H9 (cell line): Measurements from ENCODE around the gene BRMS1. TPM values are rescaled to one million over a fixed set of nuclear protein-coding genes. Genes with fewer than 3 reads are reported as not detected.

Experiments
- DNase-seq: peaks from one replicate; pipeline ENCODE4 v3.0.0-alpha.2; 2017
- H2AFZ ChIP-seq: one replicate; pipeline ENCODE4 v1.6.1; 2013; ENCODE audit warnings: mild to moderate bottlenecking, low read length, control low read depth, moderate library complexity
- H2AK5ac ChIP-seq: 2 replicates; pipeline ENCODE4 v1.6.1; 2013; ENCODE audit warnings: low read length, control low read depth, mixed read lengths; ENCODE audit not compliant: insufficient read length
- H2BK120ac ChIP-seq: one replicate; pipeline ENCODE4 v1.6.1; 2013; ENCODE audit warnings: low read depth, mild to moderate bottlenecking, low read length, control low read depth, inconsistent platforms; ENCODE audit not compliant: poor library complexity, severe bottlenecking
- H2BK12ac ChIP-seq: 2 replicates; pipeline ENCODE4 v1.6.1; 2013; ENCODE audit warnings: low read length, control low read depth, mixed read lengths, low read depth; ENCODE audit not compliant: insufficient read length
- H2BK15ac ChIP-seq: 2 replicates; pipeline ENCODE4 v1.6.1; 2013; ENCODE audit warnings: low read depth, low read length, control low read depth
- H2BK20ac ChIP-seq: one replicate; pipeline ENCODE4 v1.6.1; 2013; ENCODE audit warnings: low read depth, mild to moderate bottlenecking, low read length, control low read depth, inconsistent platforms; ENCODE audit not compliant: poor library complexity, severe bottlenecking
- H2BK5ac ChIP-seq: 2 replicates; pipeline ENCODE4 v1.6.1; 2013; ENCODE audit warnings: low read length, control low read depth, mixed read lengths; ENCODE audit not compliant: insufficient read length
- H3K14ac ChIP-seq: 2 replicates; pipeline ENCODE4 v1.6.1; 2013; ENCODE audit warnings: low read length, control low read depth; ENCODE audit not compliant: insufficient read depth
- H3K18ac ChIP-seq: 2 replicates; pipeline ENCODE4 v1.6.1; 2013; ENCODE audit warnings: low read depth, mild to moderate bottlenecking, mixed read lengths, low read length, control low read depth; ENCODE audit not compliant: insufficient read length
- H3K23ac ChIP-seq: 2 replicates; pipeline ENCODE4 v1.6.1; 2013; ENCODE audit warnings: low read length, control low read depth, mixed read lengths, low read depth; ENCODE audit not compliant: insufficient read length
- H3K23me2 ChIP-seq: 2 replicates; pipeline ENCODE4 v1.6.1; 2013; ENCODE audit warnings: low read depth, mild to moderate bottlenecking, mixed read lengths, low read length, control low read depth; ENCODE audit not compliant: insufficient read length, poor library complexity, severe bottlenecking
- H3K27ac ChIP-seq: 2 replicates; pipeline ENCODE4 v1.5.1; 2013; ENCODE audit warnings: low read length, control low read depth, mixed read lengths, low read depth; ENCODE audit not compliant: insufficient read length
- H3K27me3 ChIP-seq: 2 replicates; pipeline ENCODE4 v1.6.1; 2013; ENCODE audit warnings: low read length, control low read depth, inconsistent platforms; ENCODE audit not compliant: insufficient read depth
- H3K4ac ChIP-seq: 2 replicates; pipeline ENCODE4 v1.6.1; 2013; ENCODE audit warnings: low read depth, mild to moderate bottlenecking, control low read depth, inconsistent platforms, low read length, moderate library complexity
- H3K4me1 ChIP-seq: 2 replicates; pipeline ENCODE4 v1.6.1; 2013; ENCODE audit warnings: low read length, control low read depth, inconsistent platforms; ENCODE audit not compliant: insufficient read depth
- H3K4me2 ChIP-seq: 2 replicates; pipeline ENCODE4 v1.6.1; 2013; ENCODE audit warnings: low read length, control low read depth, mixed read lengths; ENCODE audit not compliant: insufficient read length, insufficient read depth
- H3K56ac ChIP-seq: 2 replicates; pipeline ENCODE4 v1.6.1; 2013; ENCODE audit warnings: low read depth, mild to moderate bottlenecking, mixed read lengths, low read length, control low read depth; ENCODE audit not compliant: insufficient read length
- H3K79me1 ChIP-seq: 2 replicates; pipeline ENCODE4 v1.6.1; 2013; ENCODE audit warnings: low read depth, mild to moderate bottlenecking, moderate library complexity, low read length, control low read depth, inconsistent platforms; ENCODE audit not compliant: insufficient read depth, poor library complexity, severe bottlenecking
- H3K79me2 ChIP-seq: 2 replicates; pipeline ENCODE4 v1.6.1; 2013; ENCODE audit warnings: low read length, control low read depth, inconsistent platforms; ENCODE audit not compliant: insufficient read depth
- H3K9ac ChIP-seq: 2 replicates; pipeline ENCODE4 v1.6.1; 2013; ENCODE audit warnings: low read length, control low read depth, mixed read lengths; ENCODE audit not compliant: insufficient read length; ENCODE audit errors: extremely low read depth
- H3K9me3 ChIP-seq: one replicate; pipeline ENCODE4 v1.6.1; 2013; ENCODE audit warnings: low read depth, low read length, inconsistent platforms; ENCODE audit not compliant: control insufficient read depth
- H3T11ph ChIP-seq: one replicate; pipeline ENCODE4 v1.6.1; 2013; ENCODE audit warnings: mild to moderate bottlenecking, low read length, control low read depth, inconsistent platforms
- H4K20me1 ChIP-seq: one replicate; pipeline ENCODE4 v1.6.1; 2013; ENCODE audit not compliant: control insufficient read depth, insufficient read length, insufficient read depth
- H4K5ac ChIP-seq: 2 replicates; pipeline ENCODE4 v1.6.1; 2013; ENCODE audit warnings: low read depth, mild to moderate bottlenecking, mixed read lengths, low read length, control low read depth; ENCODE audit not compliant: insufficient read length
- H4K8ac ChIP-seq: replicated peaks from 2 replicates; pipeline ENCODE4 v1.6.1; 2013; ENCODE audit warnings: low read length, control low read depth, mixed read lengths, low read depth; ENCODE audit not compliant: insufficient read length
- H4K91ac ChIP-seq: 2 replicates; pipeline ENCODE4 v1.6.1; 2013; ENCODE audit warnings: low read depth, mild to moderate bottlenecking, moderate library complexity, mixed read lengths, low read length, control low read depth; ENCODE audit not compliant: insufficient read length
- H3K27ac Mint-ChIP-seq, 3 experiments: 2 replicates in 2 of 3; 3 replicates in 1 of 3; pipeline ENCODE4 v1.8.0; 2020 to 2021; ENCODE audit warnings: mixed read lengths in 3 of 3, mild to moderate bottlenecking in 1 of 3, moderate library complexity in 1 of 3
- H3K27me3 Mint-ChIP-seq: 2 replicates; pipeline ENCODE4 v1.8.0; 2021; ENCODE audit warnings: low read depth, mild to moderate bottlenecking, moderate library complexity, mixed read lengths
- H3K36me3 Mint-ChIP-seq, 3 experiments: 2 replicates in 2 of 3; 3 replicates in 1 of 3; pipeline ENCODE4 v1.8.0; 2020 to 2021; ENCODE audit warnings: low read depth in 3 of 3, mixed read lengths in 3 of 3; ENCODE audit not compliant: insufficient read depth in 1 of 3
- H3K4me1 Mint-ChIP-seq, 2 experiments: 2 replicates each; pipeline ENCODE4 v1.8.0; 2020; ENCODE audit warnings: mixed read lengths in 2 of 2
- H3K4me3 Mint-ChIP-seq, 2 experiments: 2 replicates in 1 of 2; 3 replicates in 1 of 2; pipeline ENCODE4 v1.8.0; 2020 to 2021; ENCODE audit warnings: mild to moderate bottlenecking in 2 of 2, mixed read lengths in 2 of 2, moderate library complexity in 1 of 2
- H3K9me3 Mint-ChIP-seq, 2 experiments: 2 replicates in 1 of 2; 3 replicates in 1 of 2; pipeline ENCODE4 v1.8.0; 2020; ENCODE audit warnings: mild to moderate bottlenecking in 2 of 2, mixed read lengths in 2 of 2, moderate library complexity in 1 of 2
- CTCF ChIP-seq: fragments of 200-600 bp; sonication (generic); conservative IDR thresholded peaks from 3 replicates; pipeline ENCODE4 v1.8.0; 2021; ENCODE audit warnings: antibody characterized with exemption, mild to moderate bottlenecking
- WGBS: extraction: QIAGEN DNeasy Blood & Tissue Kit; methylation state at CpG from one replicate; pipeline ENCODE4 v1.1.7; 2013; ENCODE audit warnings: missing lambda C conversion rate, low lambda C conversion rate, mixed read lengths; ENCODE audit not compliant: insufficient read length; ENCODE audit errors: extremely low coverage; 5-methylcytosine and 5-hydroxymethylcytosine counted together
- total RNA-seq: library from RNA; stranded (reverse); gene quantifications from 2 replicates; pipeline ENCODE4 v1.2.1, GENCODE V29; 2021

BRMS1 gene
- total RNA-seq, 1 experiment from 2014 or later = 50.1 TPM

DNA sequence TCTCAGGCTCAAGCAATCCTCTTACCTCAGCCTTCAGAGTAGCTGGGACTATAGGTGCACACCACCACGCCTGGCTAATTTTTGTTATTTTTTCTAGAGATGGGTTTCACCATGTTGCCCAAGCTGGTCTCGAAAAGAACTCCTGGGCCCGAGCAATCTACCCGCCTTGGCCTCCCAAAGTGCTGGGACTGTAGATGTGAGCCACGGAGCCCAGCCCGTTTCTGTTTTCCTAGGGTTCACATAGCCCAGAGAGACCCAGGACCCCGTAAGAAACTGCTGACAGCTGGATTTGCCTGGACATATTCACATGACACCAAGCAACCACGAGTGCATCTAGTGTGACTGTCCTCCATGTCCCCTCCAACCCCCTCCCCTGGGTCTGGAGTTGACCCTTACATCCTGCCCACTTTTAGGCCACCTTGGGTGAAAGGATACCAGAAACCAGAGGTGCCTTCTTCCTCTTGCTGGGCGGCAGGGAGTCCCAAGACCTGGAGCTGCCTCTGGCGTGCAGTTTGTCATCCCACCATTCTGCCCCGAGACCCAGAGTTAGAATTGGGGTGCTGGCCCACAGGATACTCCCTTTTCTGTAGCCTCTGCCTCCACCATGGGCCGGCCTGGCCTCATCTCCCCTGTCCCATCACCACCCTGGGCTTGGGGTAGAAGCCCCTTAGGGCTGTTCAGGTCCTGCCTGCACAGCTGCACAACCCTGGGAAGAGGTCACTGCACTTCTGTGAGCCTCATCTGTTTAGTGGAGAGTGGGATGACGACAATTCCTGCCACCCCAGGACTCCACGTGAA is 5.0 kb downstream of the BRMS1 start:
- H3K23me2 ChIP-seq = peaks cover 4% of the 10 kb centered on the region
- H3K14ac ChIP-seq = no peak overlapping the region
- H2BK5ac ChIP-seq = no peak overlapping the region
- Mint-ChIP-seq H3K27me3 (peaks cover 4% of the 10 kb centered on the region), H3K4me3 (no peak overlapping the region), H3K36me3 (peaks cover 12 to 35% (median 27%) of the 10 kb centered on the region in 3 experiments; a peak in 6 of 7 replicates), H3K27ac (no peak overlapping the region), H3K4me1 (peaks cover 32% of the 10 kb centered on the region in 2 experiments), H3K9me3 (no peaks in the 10 kb centered on the region)
- no peaks in the 10 kb centered on the region; the same call in 1 of the 2 replicates for H3K27me3 ChIP-seq
- H3K18ac ChIP-seq = no peak overlapping the region
- no peak overlapping the region for H3K56ac ChIP-seq
- no peak overlapping the region for H3T11ph ChIP-seq
- H2BK12ac ChIP-seq = no peak overlapping the region
- H3K4me1 ChIP-seq = no peaks in the 10 kb centered on the region
- no peak overlapping the region for H2AFZ ChIP-seq
- TF ChIP-seq CTCF = no peak
- H3K23ac ChIP-seq = no peak overlapping the region
- H3K27ac ChIP-seq = no peak overlapping the region
- no peak overlapping the region for H3K9ac ChIP-seq
- no peak overlapping the region for H2BK20ac ChIP-seq
- no peak overlapping the region for H4K5ac ChIP-seq
- H4K91ac ChIP-seq = no peak overlapping the region
- peaks cover 2% of the 10 kb centered on the region; the same call in 1 of the 2 replicates for H3K79me2 ChIP-seq
- no peaks in the 10 kb centered on the region for H3K79me1 ChIP-seq
- no peak overlapping the region for H3K4ac ChIP-seq
- no peak overlapping the region for H2BK120ac ChIP-seq
- H3K9me3 ChIP-seq = no peaks in the 10 kb centered on the region
- H4K20me1 ChIP-seq = peaks cover 3% of the 10 kb centered on the region
- no peak for DNase-seq
- no peak overlapping the region for H3K4me2 ChIP-seq
- H2BK15ac ChIP-seq = no peak overlapping the region
- no peak overlapping the region for H4K8ac ChIP-seq
- WGBS = no CpG with 5 or more reads among the region's 14 CpGs
- no peak overlapping the region for H2AK5ac ChIP-seq
